NCI-H2081 (cell line): ENCODE results near the gene MAD1L1.
A peak's percentile ranks its signal among the peaks of the same experiment; 100 is the strongest.

ENCODE experiments used
- DNase-seq, 2 experiments: peaks; one replicate each; lab custom pipeline; 2025; lab: John Stamatoyannopoulos, UW

The MAD1L1 gene

GRCh38 chr7:2117646-2118045 is 115.1 kb downstream of the MAD1L1 start:
- no peak for DNase-seq

GRCh38 chr7:2116989-2117591 is 115.7 kb downstream of the MAD1L1 start:
- DNase-seq: no peak

DNA sequence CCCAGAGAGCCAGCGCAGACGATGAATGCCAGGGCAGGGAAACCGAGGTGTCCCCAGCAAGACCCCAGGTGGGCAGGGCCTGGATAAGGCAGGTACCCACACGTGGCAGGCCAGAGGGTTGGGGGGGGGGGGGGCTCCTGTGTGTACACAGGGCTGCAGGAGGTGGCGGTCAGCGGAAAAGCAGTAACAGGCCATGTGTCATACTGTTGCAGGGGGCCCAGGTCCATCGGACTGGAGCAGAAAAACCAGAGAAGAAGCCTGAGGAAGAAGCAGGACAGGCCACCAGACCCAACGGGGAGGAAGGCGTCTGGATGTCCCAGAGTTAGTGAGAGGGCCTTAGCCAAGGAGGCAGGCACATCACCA is 116.3 kb downstream of the MAD1L1 start:
- DNase-seq: no peak

GRCh38 chr7:2115760-2116447 is 116.8 kb downstream of the MAD1L1 start:
- DNase-seq: no peak

- DNase-seq: no peak
These were observed 117.6 kb downstream of the MAD1L1 start for GRCh38 chr7:2114926-2115759.

DNA sequence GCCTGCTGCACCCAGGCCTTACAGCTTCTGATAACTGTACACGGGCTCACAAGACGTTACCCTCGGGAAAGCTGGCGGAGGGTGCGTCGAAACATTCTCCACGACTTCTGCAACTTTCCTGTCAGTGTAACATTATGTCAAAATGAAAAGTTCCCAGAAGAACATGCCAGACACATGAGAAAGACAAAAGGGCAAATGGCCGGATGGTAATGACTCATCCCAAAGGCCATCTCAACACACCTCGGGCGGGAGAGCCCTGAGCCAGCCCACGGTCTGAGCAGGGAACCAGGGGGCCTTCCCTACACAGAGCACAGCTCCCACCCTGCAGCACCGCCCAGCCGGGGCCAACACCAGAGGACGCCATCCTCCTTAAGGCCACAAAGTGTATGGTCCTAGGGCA is 118.7 kb downstream of the MAD1L1 start:
- DNase-seq: no peak

GRCh38 chr7:2112261-2113198 is 120.2 kb downstream of the MAD1L1 start:
- no peak for DNase-seq

GRCh38 chr7:2111568-2111967 is 121.2 kb downstream of the MAD1L1 start:
- DNase-seq: no peak

DNA sequence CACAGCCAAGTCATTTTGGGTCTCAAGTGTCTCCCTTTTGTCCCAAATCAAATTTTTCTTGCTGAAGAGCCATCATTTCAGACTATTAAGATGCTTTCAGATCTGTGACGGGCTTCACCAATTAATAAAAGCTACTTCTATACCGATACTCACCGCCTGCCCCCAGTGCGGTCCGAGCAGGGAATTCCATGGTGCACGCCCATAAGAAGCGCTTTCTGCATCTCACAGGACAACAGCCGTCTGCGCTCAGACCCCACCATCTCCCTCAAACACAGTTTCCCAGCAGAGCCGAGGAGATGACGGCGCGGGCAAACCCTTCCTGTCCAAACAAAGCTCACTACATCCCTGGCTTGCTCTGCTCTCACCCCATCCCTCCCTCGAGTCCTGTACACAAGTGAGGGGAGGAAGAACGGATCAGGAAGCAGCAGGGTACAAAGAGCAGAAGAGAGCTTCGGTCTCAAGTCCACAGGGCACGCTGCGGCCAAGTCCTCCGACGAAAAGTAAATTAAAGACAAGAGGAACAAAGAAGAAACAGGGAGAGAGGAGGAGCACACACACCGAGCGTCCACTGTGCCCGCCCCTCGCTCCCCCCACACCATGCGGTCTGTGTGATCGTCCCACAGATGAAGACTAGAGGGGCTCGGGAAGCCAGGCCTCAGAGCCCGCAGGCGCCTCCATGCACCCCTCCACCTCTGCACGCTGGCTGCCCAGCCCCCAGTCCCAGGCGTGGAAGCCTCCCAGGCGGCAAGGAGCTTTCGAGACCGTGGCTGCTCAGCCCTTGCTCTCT is 121.9 kb downstream of the MAD1L1 start:
- no peak for DNase-seq

GRCh38 chr7:2109936-2110609 is 122.7 kb downstream of the MAD1L1 start:
- DNase-seq: no peak

DNA sequence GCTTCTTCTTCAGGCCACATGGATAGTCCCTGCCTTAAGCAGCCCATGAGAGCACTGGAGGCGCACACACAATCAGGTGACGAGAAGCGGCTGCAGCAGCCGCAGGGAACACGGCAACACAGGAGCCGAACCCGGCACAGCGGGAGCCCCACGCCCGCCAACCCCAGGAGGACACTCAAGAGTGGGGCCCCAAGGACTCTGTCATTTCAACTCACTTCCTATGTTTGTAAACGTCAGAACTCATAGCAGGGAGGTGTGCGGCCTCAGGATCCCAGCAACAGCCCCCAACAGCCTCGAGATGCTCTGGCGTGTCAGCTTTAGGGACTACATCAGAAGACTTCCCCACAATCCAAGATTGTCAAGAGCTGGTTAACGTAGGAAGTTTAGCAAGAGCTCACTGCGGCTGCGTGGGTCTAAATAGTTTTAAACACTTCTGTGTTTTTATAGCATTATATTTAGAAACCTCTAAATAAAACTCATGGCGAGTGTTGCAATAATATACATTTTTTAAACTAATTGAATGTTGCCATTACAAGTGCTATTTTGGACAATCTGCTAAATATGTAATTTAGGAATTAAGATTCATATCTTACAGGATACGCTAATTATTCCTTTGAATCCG is 123.4 kb downstream of the MAD1L1 start:
- DNase-seq: no peak

- DNase-seq: no peak
These were observed 124.1 kb downstream of the MAD1L1 start for GRCh38 chr7:2108501-2109250.

DNA sequence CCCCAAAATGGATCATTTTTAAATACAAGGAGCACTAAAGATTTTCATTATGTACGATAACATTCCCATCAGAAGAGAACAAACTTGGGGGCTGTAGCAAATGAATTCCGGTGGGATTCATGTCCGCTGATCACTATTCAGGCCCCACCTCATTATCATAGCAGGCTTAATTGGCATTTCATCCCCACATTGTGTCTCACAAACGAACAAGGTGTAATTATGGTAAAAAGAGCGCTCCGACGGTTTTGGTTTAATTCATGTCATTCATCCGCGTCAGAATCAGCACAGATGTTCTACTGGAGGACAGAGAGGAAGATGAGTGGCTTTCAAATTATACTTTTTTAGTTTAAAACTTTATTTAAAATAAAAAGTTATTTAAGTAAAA is 124.7 kb downstream of the MAD1L1 start:
- DNase-seq: peak in 1 of 2 experiments; percentile 38

DNA sequence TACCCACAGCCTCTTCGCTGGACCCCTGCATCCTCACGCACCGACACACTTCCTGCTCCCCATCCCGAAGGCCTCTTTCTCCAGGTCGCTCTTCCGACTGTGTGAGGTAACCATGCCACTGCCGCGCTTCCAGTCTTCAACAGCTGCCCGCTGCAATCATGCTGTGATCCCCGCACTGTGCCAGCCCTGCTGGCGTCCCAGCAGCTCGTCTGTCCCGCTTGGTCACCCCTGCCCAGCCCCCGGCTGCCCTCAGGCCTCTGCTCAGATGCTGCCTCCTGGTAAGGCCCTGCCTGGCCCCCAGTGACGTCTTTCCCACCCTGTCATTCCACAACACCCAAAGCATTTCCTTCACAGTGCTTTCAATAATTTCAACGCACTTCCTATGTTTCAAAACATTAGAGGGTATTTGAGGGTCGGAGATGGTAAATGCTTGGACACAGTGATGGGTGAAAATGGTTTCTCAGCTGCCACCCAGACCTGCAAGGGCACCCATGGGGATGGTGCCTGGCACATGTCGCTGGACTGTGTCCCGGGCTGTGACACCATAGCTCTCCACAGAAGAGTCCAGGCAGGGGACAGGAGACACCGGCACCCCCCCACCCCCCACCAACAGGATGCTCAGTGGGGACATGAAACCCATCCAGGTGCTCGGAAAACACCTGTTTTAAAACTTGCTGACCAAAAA is 125.2 kb downstream of the MAD1L1 start:
- no peak for DNase-seq

GRCh38 chr7:2106924-2107323 is 125.8 kb downstream of the MAD1L1 start:
- DNase-seq: no peak

- DNase-seq: no peak
These were observed 126.3 kb downstream of the MAD1L1 start for GRCh38 chr7:2106440-2106839.

- DNase-seq: no peak
These were observed 126.8 kb downstream of the MAD1L1 start for GRCh38 chr7:2105917-2106316.

- DNase-seq: no peak
These were observed 127.5 kb downstream of the MAD1L1 start for GRCh38 chr7:2105280-2105679.

- DNase-seq: no peak
These were observed 128.0 kb downstream of the MAD1L1 start for GRCh38 chr7:2104716-2105115.
